ENCODE measurements around the gene RIOK1. TPM values are rescaled to one million over a fixed set of nuclear protein-coding genes. Genes with fewer than 3 reads are reported as not detected.

RIOK1 gene
- total and polyA plus RNA-seq, 2 of the 13 experiments (the other 11 are each of a cell fraction or from before 2014, with no cell fraction given): 9.4 to 37.8 TPM

- TF ChIP-seq TERF1 (CRISPR knock-in tag; IDR thresholded peaks at IDR 0.05) (no peak), RBAK (CRISPR knock-in tag; IDR thresholded peaks at IDR 0.05) (no peak), NR2F2 (IDR thresholded peaks at IDR 0.05; ENCODE audit: borderline replicate concordance, low read depth) (no peak), ZSCAN9 (CRISPR knock-in tag; IDR thresholded peaks at IDR 0.05; ENCODE audit: borderline replicate concordance) (no peak), NBN (conservative IDR thresholded peaks at IDR 0.05) (no peak), ZNF160 (CRISPR knock-in tag; IDR thresholded peaks at IDR 0.05) (no peak), NRL (CRISPR knock-in tag; IDR thresholded peaks at IDR 0.05; ENCODE audit: borderline replicate concordance) (no peak), ZNF407 (CRISPR knock-in tag; IDR thresholded peaks at IDR 0.05; ENCODE audit: not compliant biosample characterization) (no peak), PRPF4 (IDR thresholded peaks at IDR 0.05; ENCODE audit: low read depth, low read length, poor library complexity, severe bottlenecking) (no peak), PTBP1 (IDR thresholded peaks at IDR 0.05; ENCODE audit: low read depth, low read length, poor library complexity, severe bottlenecking) (no peak), ZNF570 (CRISPR knock-in tag; IDR thresholded peaks at IDR 0.05; ENCODE audit: borderline replicate concordance) (no peak), ZNF891 (CRISPR knock-in tag; IDR thresholded peaks at IDR 0.05) (no peak), JUND (CRISPR knock-in tag; IDR thresholded peaks at IDR 0.05) (no peak)
- TF ChIP-seq, protein P1, sequence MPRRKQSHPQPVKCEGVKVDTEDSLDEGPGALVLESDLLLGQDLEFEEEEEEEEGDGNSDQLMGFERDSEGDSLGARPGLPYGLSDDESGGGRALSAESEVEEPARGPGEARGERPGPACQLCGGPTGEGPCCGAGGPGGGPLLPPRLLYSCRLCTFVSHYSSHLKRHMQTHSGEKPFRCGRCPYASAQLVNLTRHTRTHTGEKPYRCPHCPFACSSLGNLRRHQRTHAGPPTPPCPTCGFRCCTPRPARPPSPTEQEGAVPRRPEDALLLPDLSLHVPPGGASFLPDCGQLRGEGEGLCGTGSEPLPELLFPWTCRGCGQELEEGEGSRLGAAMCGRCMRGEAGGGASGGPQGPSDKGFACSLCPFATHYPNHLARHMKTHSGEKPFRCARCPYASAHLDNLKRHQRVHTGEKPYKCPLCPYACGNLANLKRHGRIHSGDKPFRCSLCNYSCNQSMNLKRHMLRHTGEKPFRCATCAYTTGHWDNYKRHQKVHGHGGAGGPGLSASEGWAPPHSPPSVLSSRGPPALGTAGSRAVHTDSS (CRISPR knock-in tag; conservative IDR thresholded peaks at IDR 0.05): no peak
- TF ChIP-seq, protein P2, sequence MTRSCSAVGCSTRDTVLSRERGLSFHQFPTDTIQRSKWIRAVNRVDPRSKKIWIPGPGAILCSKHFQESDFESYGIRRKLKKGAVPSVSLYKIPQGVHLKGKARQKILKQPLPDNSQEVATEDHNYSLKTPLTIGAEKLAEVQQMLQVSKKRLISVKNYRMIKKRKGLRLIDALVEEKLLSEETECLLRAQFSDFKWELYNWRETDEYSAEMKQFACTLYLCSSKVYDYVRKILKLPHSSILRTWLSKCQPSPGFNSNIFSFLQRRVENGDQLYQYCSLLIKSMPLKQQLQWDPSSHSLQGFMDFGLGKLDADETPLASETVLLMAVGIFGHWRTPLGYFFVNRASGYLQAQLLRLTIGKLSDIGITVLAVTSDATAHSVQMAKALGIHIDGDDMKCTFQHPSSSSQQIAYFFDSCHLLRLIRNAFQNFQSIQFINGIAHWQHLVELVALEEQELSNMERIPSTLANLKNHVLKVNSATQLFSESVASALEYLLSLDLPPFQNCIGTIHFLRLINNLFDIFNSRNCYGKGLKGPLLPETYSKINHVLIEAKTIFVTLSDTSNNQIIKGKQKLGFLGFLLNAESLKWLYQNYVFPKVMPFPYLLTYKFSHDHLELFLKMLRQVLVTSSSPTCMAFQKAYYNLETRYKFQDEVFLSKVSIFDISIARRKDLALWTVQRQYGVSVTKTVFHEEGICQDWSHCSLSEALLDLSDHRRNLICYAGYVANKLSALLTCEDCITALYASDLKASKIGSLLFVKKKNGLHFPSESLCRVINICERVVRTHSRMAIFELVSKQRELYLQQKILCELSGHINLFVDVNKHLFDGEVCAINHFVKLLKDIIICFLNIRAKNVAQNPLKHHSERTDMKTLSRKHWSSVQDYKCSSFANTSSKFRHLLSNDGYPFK (CRISPR knock-in tag; IDR thresholded peaks at IDR 0.05; ENCODE audit: borderline replicate concordance): no peak
These were observed 744 bp downstream of the RIOK1 start (continued) for GRCh38 chr6:7390226-7390878.

Measured in HepG2 (cell line).